CD8-positive, alpha-beta memory T cell (primary cell): ENCODE measurements around the gene PPIL6. TPM values are rescaled to one million over a fixed set of nuclear protein-coding genes. Genes with fewer than 3 reads are reported as not detected.

Experiments
- CTCF ChIA-PET: fragments of 350-600 bp; sonication (Branson Sonifier 250); formaldehyde crosslinking; loops from one replicate; lab custom pipeline; 2021; ENCODE audit warnings: antibody characterized with exemption; lab: Charles Lee
- POLR2A ChIA-PET: fragments of 350-600 bp; sonication (Branson Sonifier 250); formaldehyde crosslinking; loops from one replicate; lab custom pipeline; 2021; ENCODE audit warnings: antibody characterized with exemption; lab: Charles Lee
- DNase-seq, 5 donors: peaks; one replicate each; pipeline versions ENCODE4 v3.0.0 to v3.0.0-alpha.2; 2020 to 2022; ENCODE audit warnings: mixed read lengths in 1 of 5
- H3K27ac ChIP-seq: one replicate; pipeline ENCODE4 v1.7.0; 2013; ENCODE audit warnings: low read depth, mild to moderate bottlenecking, low read length, moderate library complexity
- H3K27me3 ChIP-seq: 2 replicates; pipeline ENCODE4 v1.7.0; 2013; ENCODE audit warnings: low read length, mild to moderate bottlenecking; ENCODE audit not compliant: insufficient read depth, poor library complexity, severe bottlenecking
- H3K36me3 ChIP-seq: 2 replicates; pipeline ENCODE4 v1.7.0; 2013; ENCODE audit warnings: mild to moderate bottlenecking, low read length, moderate library complexity; ENCODE audit not compliant: insufficient read depth
- H3K4me1 ChIP-seq: 2 replicates; pipeline ENCODE4 v1.7.0; 2013; ENCODE audit warnings: mild to moderate bottlenecking, low read length, moderate library complexity; ENCODE audit not compliant: insufficient read depth
- H3K4me3 ChIP-seq: 2 replicates; pipeline ENCODE4 v1.7.0; 2013; ENCODE audit warnings: mild to moderate bottlenecking, low read length
- H3K9me3 ChIP-seq: 2 replicates; pipeline ENCODE4 v1.7.0; 2013; ENCODE audit warnings: mild to moderate bottlenecking, low read length
- H3K27ac Mint-ChIP-seq, 8 donors: one replicate each; pipeline ENCODE4 v1.8.0; 2020 to 2021; ENCODE audit warnings: mixed read lengths in 8 of 8, mild to moderate bottlenecking in 6 of 8, inconsistent platforms in 3 of 8, moderate library complexity in 3 of 8
- H3K27me3 Mint-ChIP-seq, 2 donors: one replicate each; pipeline ENCODE4 v1.8.0; 2020 to 2021; ENCODE audit warnings: mixed read lengths in 2 of 2, mild to moderate bottlenecking in 1 of 2, moderate library complexity in 1 of 2
- H3K36me3 Mint-ChIP-seq, 3 donors: one replicate each; pipeline ENCODE4 v1.8.0; 2020 to 2021; ENCODE audit warnings: mixed read lengths in 3 of 3, inconsistent platforms in 1 of 3, mild to moderate bottlenecking in 1 of 3
- H3K4me1 Mint-ChIP-seq, 3 donors: one replicate each; pipeline ENCODE4 v1.8.0; 2020 to 2021; ENCODE audit warnings: mixed read lengths in 3 of 3, inconsistent platforms in 1 of 3, mild to moderate bottlenecking in 1 of 3
- H3K4me3 Mint-ChIP-seq, 7 donors: one replicate each; pipeline ENCODE4 v1.8.0; 2020 to 2021; ENCODE audit warnings: mixed read lengths in 7 of 7, mild to moderate bottlenecking in 6 of 7, moderate library complexity in 4 of 7, inconsistent platforms in 2 of 7
- H3K9me3 Mint-ChIP-seq, 5 donors: one replicate each; pipeline ENCODE4 v1.8.0; 2020 to 2022; ENCODE audit warnings: mixed read lengths in 5 of 5, mild to moderate bottlenecking in 3 of 5, moderate library complexity in 2 of 5, inconsistent platforms in 1 of 5
- polyA plus RNA-seq: library from polyadenylated mRNA; unstranded; fragments of 300-500 nt; fragmentation: Illumina TruSeq; gene quantifications from one replicate; pipeline ENCODE4 v1.2.3, GENCODE V29; 2021
- total RNA-seq, 2 experiments: library from RNA; stranded (reverse); gene quantifications; one replicate each; pipeline ENCODE4 v1.2.3, GENCODE V29; 2021

The PPIL6 gene
- total and polyA plus RNA-seq, 3 experiments from 2014 or later: 0.13 to 0.46 TPM; not detected in 1

DNA sequence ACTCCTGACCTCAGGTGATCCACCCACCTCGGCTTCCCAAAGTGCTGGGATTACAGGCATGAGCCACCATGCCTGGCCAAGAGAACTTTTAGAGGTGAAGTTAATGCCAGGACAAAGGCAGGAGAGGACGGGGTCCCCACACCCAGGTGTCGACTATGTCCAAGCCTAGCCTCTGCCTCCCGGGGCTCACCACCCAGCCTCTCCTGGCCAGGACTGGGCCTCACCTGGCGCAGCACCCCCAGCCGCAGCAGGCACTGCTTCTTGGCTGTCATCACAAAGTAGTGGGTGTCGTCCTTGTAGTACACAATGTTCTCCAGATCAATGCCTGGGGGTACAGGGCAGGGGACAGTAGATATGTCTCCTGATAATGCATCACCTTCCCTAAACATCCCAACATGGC is 10.9 kb upstream of the PPIL6 start:
- Mint-ChIP-seq H3K36me3 (peaks cover 0 to 35% (median 2%) of the 10 kb centered on the region in 3 donors), H3K4me3 (no peak overlapping the region), H3K27ac (peak overlapping the region in 3 of 8 donors; percentile 58 to 88 (median 77)), H3K27me3 (peaks cover 0 to 1% of the 10 kb centered on the region in 2 donors), H3K9me3 (no peaks in the 10 kb centered on the region), H3K4me1 (peaks cover 43 to 61% (median 45%) of the 10 kb centered on the region in 3 donors)
- no peak for DNase-seq
- H3K4me1 ChIP-seq: peaks cover 41% of the 10 kb centered on the region
- ChIA-PET POLR2A (interaction anchor here (3.1 kb wide), 1 partner anchor 10 kb away, joined by 15 read pairs; the partner anchor contains the start of genes PPIL6 and SMPD2), CTCF (interaction anchor here (4.2 kb wide), 1 partner anchor 10 kb away, joined by 21 read pairs; the partner anchor contains the start of genes PPIL6 and SMPD2)
- H3K4me3 ChIP-seq: no peak overlapping the region
- no peaks in the 10 kb centered on the region for H3K9me3 ChIP-seq
- no peak overlapping the region for H3K27ac ChIP-seq
- H3K36me3 ChIP-seq: no peaks in the 10 kb centered on the region
- no peaks in the 10 kb centered on the region for H3K27me3 ChIP-seq

DNA sequence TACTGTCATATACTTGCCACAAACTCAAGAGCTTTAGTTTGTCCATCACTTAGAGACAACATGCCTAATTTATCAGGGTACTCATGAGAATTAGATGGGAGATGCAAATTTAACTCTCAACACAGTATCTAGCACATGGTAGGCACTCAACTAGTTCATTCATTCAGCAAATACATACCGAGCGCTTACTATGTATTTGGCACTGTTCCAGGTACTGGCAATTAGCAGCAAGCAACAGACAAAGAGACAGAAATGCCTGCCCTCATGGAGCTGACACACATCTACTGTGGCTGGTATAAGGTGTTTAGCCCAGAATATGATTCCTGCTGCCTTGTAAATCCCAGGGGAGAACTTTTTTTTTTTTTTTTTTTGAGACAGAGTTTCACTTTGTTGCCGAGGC is 10.4 kb upstream of the PPIL6 start:
- ChIA-PET CTCF (interaction anchor here (4.2 kb wide), 1 partner anchor 9 kb away, joined by 21 read pairs; the partner anchor contains the start of genes PPIL6 and SMPD2), POLR2A (interaction anchor here (3.1 kb wide), 1 partner anchor 10 kb away, joined by 15 read pairs; the partner anchor contains the start of genes PPIL6 and SMPD2)
- Mint-ChIP-seq H3K27me3 (peaks cover 0 to 1% of the 10 kb centered on the region in 2 donors), H3K4me3 (peak overlapping the region in 2 of 7 donors; percentile 19 to 58), H3K4me1 (peaks cover 43 to 61% (median 44%) of the 10 kb centered on the region in 3 donors), H3K9me3 (no peaks in the 10 kb centered on the region), H3K27ac (peak overlapping the region in 5 of 8 donors; percentile 67 to 88 (median 75)), H3K36me3 (peaks cover 0 to 40% (median 3%) of the 10 kb centered on the region in 3 donors)
- DNase-seq: no peak
- Histone ChIP-seq H3K36me3 (no peaks in the 10 kb centered on the region), H3K4me3 (no peak overlapping the region), H3K27ac (no peak overlapping the region), H3K27me3 (no peaks in the 10 kb centered on the region), H3K9me3 (no peaks in the 10 kb centered on the region), H3K4me1 (peaks cover 35% of the 10 kb centered on the region)

DNA sequence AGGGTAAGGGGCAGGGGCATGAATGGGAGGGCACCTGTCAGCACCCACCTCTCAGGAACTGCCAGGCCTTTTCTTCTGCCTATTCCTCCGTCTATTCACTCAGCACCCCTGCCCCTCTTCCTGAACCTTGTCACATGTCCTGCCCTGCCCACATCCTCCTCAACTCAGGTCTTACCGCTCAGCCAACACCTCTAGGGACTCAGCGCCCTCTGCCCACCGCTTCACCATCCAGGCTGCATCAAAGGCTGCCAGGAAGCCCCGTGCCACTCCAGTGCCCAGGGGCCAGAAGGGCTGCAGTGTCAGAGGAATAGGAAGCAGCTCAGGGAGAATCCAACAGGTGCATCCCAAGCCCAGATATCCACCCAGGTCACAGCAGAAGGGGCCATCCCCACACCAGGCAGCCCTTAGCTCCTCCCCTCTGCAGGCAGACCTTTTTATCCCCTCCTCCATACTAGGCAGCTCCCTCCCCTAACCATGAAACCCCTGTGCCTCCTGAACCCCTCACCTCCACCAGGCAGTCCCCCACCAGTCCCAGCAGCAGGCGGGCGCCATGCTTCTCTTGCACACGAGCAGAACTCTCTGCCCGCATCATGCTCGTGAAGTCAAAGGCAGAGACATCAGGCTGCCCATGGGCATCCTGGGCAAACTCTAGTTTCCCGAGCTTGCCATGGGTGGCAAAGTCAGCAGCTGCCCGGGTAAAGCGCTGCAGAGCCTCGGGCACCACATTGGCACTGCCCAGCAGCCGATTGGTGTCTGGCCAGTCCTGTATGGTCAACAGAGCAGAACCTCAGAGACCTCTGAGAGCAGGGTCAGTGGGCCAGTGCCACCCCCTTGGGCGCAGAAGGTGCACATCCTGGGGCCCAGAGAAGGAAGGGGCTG is 9.6 kb upstream of the PPIL6 start:
- ChIA-PET CTCF (interaction anchor here (4.2 kb wide), 1 partner anchor 8 kb away, joined by 21 read pairs; the partner anchor contains the start of genes PPIL6 and SMPD2), POLR2A (interaction anchor here (0.5 to 3.1 kb wide), 5 partner anchors 9 to 1723 kb away, joined by 3 to 15 read pairs (median 3); partner anchors contain the start of genes PPIL6 and SMPD2)
- peak overlapping the region; percentile 5 to 82 (median 42) for H3K4me3 Mint-ChIP-seq
- H3K27me3 Mint-ChIP-seq: peaks cover 0 to 1% of the 10 kb centered on the region in 2 donors
- Histone ChIP-seq H3K4me1 (peaks cover 35% of the 10 kb centered on the region), H3K36me3 (no peaks in the 10 kb centered on the region), H3K4me3 (peak overlapping the region; percentile 31), H3K9me3 (no peaks in the 10 kb centered on the region), H3K27me3 (no peaks in the 10 kb centered on the region), H3K27ac (no peak overlapping the region)
- H3K4me1 Mint-ChIP-seq: peaks cover 43 to 61% (median 44%) of the 10 kb centered on the region in 3 donors
- H3K9me3 Mint-ChIP-seq: no peaks in the 10 kb centered on the region
- H3K36me3 Mint-ChIP-seq: peaks cover 0 to 45% (median 5%) of the 10 kb centered on the region in 3 donors
- H3K27ac Mint-ChIP-seq: peak overlapping the region; percentile 61 to 95 (median 89)
- DNase-seq: peak in 4 of 5 donors; percentile 11 to 68 (median 54)

DNA sequence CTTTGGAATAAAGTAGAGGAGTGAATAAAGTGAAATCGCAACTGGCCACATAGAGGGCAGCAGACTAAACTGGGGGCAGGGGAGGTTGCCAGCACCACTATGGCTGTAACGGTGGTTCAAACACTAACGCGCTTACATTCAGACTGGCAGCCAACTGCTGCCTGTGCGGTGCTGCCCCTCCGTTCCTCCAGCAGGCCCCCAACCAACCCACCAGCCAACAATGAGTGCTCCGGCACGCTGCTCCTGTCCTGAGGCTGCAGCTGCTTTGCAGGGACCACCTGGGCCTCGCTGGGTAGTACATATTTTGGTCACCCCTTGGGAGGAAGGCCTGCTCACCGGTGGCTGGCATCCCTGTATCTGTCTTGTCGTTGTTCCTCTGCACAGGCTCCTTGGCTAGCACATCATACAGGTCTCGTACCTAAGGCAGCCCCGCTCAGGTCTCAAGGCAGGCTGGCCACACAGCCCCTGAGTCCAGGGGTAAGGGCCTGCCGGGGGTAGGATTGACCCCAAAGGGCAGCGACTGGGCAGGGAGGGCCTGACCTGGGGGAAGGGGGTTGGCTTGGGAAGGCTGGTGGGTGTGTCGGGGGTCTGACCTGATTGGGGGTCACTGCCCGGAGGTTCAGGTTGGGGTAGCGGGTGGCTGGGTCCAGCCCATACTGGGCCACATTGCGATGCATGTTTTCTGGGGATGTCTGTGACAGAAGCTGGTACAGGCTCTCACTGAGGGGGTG is 8.8 kb upstream of the PPIL6 start:
- H3K36me3 ChIP-seq: no peaks in the 10 kb centered on the region
- no peak overlapping the region for H3K4me3 ChIP-seq
- POLR2A ChIA-PET: interaction anchor here (0.5 to 3.1 kb wide), 4 partner anchors 8 to 1723 kb away, joined by 3 to 15 read pairs (median 3); partner anchors contain the start of genes PPIL6 and SMPD2
- peaks cover 38 to 56% (median 39%) of the 10 kb centered on the region in 3 donors for H3K4me1 Mint-ChIP-seq
- H3K4me1 ChIP-seq: peaks cover 31% of the 10 kb centered on the region
- no peaks in the 10 kb centered on the region for H3K9me3 Mint-ChIP-seq
- peaks cover 0 to 1% of the 10 kb centered on the region in 2 donors for H3K27me3 Mint-ChIP-seq
- peak overlapping the region; percentile 61 to 94 (median 78) for H3K27ac Mint-ChIP-seq
- H3K4me3 Mint-ChIP-seq: peak overlapping the region in 6 of 7 donors; percentile 24 to 82 (median 49)
- no peak for DNase-seq
- no peaks in the 10 kb centered on the region for H3K9me3 ChIP-seq
- peaks cover 0 to 51% (median 5%) of the 10 kb centered on the region in 3 donors for H3K36me3 Mint-ChIP-seq
- H3K27ac ChIP-seq: no peak overlapping the region
- CTCF ChIA-PET: interaction anchor here (0.7 to 4.2 kb wide), 3 partner anchors 8 to 262 kb away, joined by 3 to 21 read pairs (median 4); partner anchors contain the start of genes PPIL6 and SMPD2
- no peaks in the 10 kb centered on the region for H3K27me3 ChIP-seq

DNA sequence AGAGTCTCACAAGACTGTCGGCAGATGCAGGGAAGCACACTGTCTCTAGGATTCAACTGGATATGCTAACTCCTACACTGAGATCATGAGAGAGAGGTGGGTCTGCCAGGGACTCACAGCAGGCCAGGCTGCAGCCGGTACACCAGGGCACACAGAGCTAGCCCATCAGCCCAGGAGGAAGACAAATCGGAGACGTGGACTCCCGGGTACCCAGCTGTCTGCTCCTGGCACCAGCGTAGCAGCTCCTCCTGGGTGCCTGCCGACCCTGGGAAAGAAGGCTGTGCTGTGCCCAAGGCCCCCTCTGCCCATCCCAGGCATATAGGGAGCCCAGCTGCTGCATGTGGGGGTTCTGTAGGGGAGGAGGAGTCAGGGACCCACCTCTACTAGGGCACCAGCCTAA is 8.2 kb upstream of the PPIL6 start:
- DNase-seq: no peak
- Mint-ChIP-seq H3K27ac (peak overlapping the region; percentile 8 to 89 (median 76)), H3K27me3 (peaks cover 0 to 1% of the 10 kb centered on the region in 2 donors), H3K4me1 (peaks cover 33 to 50% (median 33%) of the 10 kb centered on the region in 3 donors), H3K9me3 (no peaks in the 10 kb centered on the region), H3K4me3 (peak overlapping the region in 1 of 7 donors; percentile 35), H3K36me3 (peaks cover 0 to 56% (median 5%) of the 10 kb centered on the region in 3 donors)
- Histone ChIP-seq H3K4me1 (peaks cover 25% of the 10 kb centered on the region), H3K9me3 (no peaks in the 10 kb centered on the region), H3K27ac (no peak overlapping the region), H3K27me3 (no peaks in the 10 kb centered on the region), H3K36me3 (no peaks in the 10 kb centered on the region), H3K4me3 (no peak overlapping the region)
- CTCF ChIA-PET: interaction anchor here (0.7 to 2.3 kb wide), 3 partner anchors 65 to 261 kb away, joined by 3 to 7 read pairs (median 4); no protein-coding TSS in a partner anchor
- POLR2A ChIA-PET: no interaction called here

DNA sequence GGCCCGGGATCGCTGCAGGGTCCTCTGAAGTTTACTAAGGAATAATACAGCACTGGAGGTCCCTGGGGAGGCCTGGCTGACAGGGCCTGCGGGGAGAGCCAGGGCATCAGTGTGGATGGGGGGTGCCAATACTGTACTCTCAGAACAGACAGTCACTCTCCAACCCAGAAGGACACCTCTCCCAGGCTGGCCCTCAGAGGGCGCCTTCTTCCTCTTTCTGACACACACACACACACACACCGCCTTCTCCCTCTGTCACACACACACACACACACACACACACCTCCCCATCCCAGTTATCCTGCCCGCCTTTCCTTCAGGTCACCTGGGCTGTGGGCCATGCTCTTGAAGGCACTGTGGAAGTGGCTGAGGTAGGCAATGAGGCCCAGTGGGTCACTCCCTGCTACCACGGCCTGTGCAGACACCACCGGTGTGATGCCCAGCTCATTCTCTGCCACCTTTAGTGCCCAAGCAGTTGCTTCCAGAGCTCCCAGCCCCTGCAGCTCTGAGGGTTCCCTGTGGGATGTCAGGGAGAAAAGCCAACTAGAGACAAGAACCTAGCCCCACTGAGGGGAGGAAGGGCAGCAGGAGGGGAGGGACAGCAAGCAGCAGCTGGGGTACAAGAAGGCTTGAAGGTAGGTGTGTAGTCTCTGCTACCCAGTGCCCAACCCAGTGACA is 7.6 kb upstream of the PPIL6 start:
- Mint-ChIP-seq H3K27ac (peak overlapping the region; percentile 8 to 89 (median 76)), H3K4me1 (peaks cover 35 to 53% (median 39%) of the 10 kb centered on the region in 3 donors), H3K9me3 (no peaks in the 10 kb centered on the region), H3K27me3 (peaks cover 0 to 1% of the 10 kb centered on the region in 2 donors), H3K36me3 (peaks cover 0 to 62% (median 5%) of the 10 kb centered on the region in 3 donors), H3K4me3 (peak overlapping the region in 1 of 7 donors; percentile 35)
- POLR2A ChIA-PET: no interaction called here
- DNase-seq: no peak
- Histone ChIP-seq H3K9me3 (no peaks in the 10 kb centered on the region), H3K27me3 (no peaks in the 10 kb centered on the region), H3K4me3 (no peak overlapping the region), H3K4me1 (peaks cover 19% of the 10 kb centered on the region), H3K27ac (no peak overlapping the region), H3K36me3 (no peaks in the 10 kb centered on the region)
- CTCF ChIA-PET: interaction anchor here (1.0 to 2.3 kb wide), 3 partner anchors 9 to 260 kb away, joined by 4 to 7 read pairs (median 4); no protein-coding TSS in a partner anchor
